OCI-LY7 (cell line): Measurements from ENCODE around the gene SLC35G3. TPM values are rescaled to one million over a fixed set of nuclear protein-coding genes. Genes with fewer than 3 reads are reported as not detected.

Experiments
- BruUV-seq: library from RNA; stranded (reverse); fragments of 400-500 nt; replicated peaks from 2 replicates; lab custom pipeline; 2021; lab: Mats Ljungman, UMichigan
- CTCF ChIA-PET: fragments of 300-600 bp; sonication (Branson Sonifier 250); formaldehyde crosslinking; loops from one replicate; lab custom pipeline; 2022; ENCODE audit warnings: antibody characterized with exemption; ENCODE audit not compliant: unreplicated experiment; lab: Charles Lee
- POLR2A ChIA-PET: fragments of 300-600 bp; sonication (Branson Sonifier 250); formaldehyde crosslinking; loops from one replicate; lab custom pipeline; 2022; ENCODE audit warnings: antibody characterized with exemption; lab: Charles Lee
- DNase-seq: peaks from one replicate; pipeline ENCODE4 v3.0.0-alpha.2; 2015; ENCODE audit warnings: low spot score
- H2AFZ ChIP-seq: fragments of 200-600 bp; sonication (generic), shearing (Covaris generic); 2 replicates; pipeline ENCODE4 v1.6.1; 2014; ENCODE audit warnings: mild to moderate bottlenecking, antibody characterized with exemption, low read length, moderate library complexity
- H3K27ac ChIP-seq: fragments of 200-600 bp; sonication (generic); 2 replicates; pipeline ENCODE4 v1.5.1; 2014; ENCODE audit warnings: mixed run types, low read depth, mild to moderate bottlenecking, moderate library complexity, low read length, inconsistent platforms; ENCODE audit not compliant: poor library complexity, severe bottlenecking
- H3K36me3 ChIP-seq: fragments of 200-600 bp; sonication (generic); 2 replicates; pipeline ENCODE4 v1.6.1; 2014; ENCODE audit warnings: mild to moderate bottlenecking, antibody characterized with exemption, low read length, moderate library complexity, mixed read lengths; ENCODE audit not compliant: insufficient read depth
- H3K4me1 ChIP-seq: fragments of 200-600 bp; sonication (generic); 2 replicates; pipeline ENCODE4 v1.5.1; 2014; ENCODE audit warnings: mild to moderate bottlenecking, low read length; ENCODE audit not compliant: insufficient read depth, poor library complexity, severe bottlenecking
- H3K4me2 ChIP-seq: fragments of 200-600 bp; sonication (generic); 2 replicates; pipeline ENCODE4 v1.6.1; 2014; ENCODE audit warnings: mild to moderate bottlenecking, low read length
- H3K4me3 ChIP-seq: fragments of 200-600 bp; sonication (generic); 2 replicates; pipeline ENCODE4 v1.5.1; 2014; ENCODE audit warnings: mild to moderate bottlenecking, low read depth, low read length; ENCODE audit not compliant: poor library complexity, severe bottlenecking
- H3K79me2 ChIP-seq: fragments of 200-600 bp; sonication (generic); 2 replicates; pipeline ENCODE4 v1.6.1; 2016; ENCODE audit warnings: low read depth, mild to moderate bottlenecking, low read length, moderate library complexity, mixed read lengths; ENCODE audit not compliant: insufficient read depth
- H3K9me2 ChIP-seq: fragments of 200-600 bp; sonication (generic); 2 replicates; pipeline ENCODE4 v1.6.1; 2016; ENCODE audit warnings: mild to moderate bottlenecking, low read length, mixed read lengths; ENCODE audit not compliant: insufficient read depth
- H3K9me3 ChIP-seq: fragments of 200-600 bp; sonication (generic); 2 replicates; pipeline ENCODE4 v1.6.1; 2014; ENCODE audit warnings: mild to moderate bottlenecking, mixed run types, low read length, mixed read lengths
- H4K20me1 ChIP-seq: fragments of 200-600 bp; sonication (generic); 2 replicates; pipeline ENCODE4 v1.6.1; 2014; ENCODE audit warnings: mild to moderate bottlenecking, antibody characterized with exemption, low read length, moderate library complexity, mixed read lengths; ENCODE audit not compliant: insufficient read depth
- CTCF ChIP-seq: fragments of 200-600 bp; sonication (generic); conservative IDR thresholded peaks from 2 replicates; pipeline ENCODE4 v1.5.1; 2014; ENCODE audit warnings: mild to moderate bottlenecking, antibody characterized with exemption, low read length, moderate library complexity, mixed read lengths
- EZH2phosphoT487 ChIP-seq: fragments of 200-600 bp; sonication (generic); IDR thresholded peaks from 2 replicates; pipeline ENCODE4 v1.6.1; 2018; ENCODE audit warnings: low read depth, borderline replicate concordance, mild to moderate bottlenecking, mixed run types, antibody characterized with exemption, low read length, moderate library complexity, mixed read lengths
- intact Hi-C: fragments of 100-400 bp; cut with micrococcal nuclease; formaldehyde crosslinking; loops from one replicate; pipeline ENCODE4 v1.10.0; 2022; ENCODE audit not compliant: unreplicated experiment
- total RNA-seq, 2 experiments: library from RNA; depleted of rRNA in 1 of 2; stranded (reverse); fragments of >200 nt in 1 of 2; shearing (Covaris generic) in 1 of 2; gene quantifications; 2 replicates each; pipeline ENCODE4 v1.2.3, GENCODE V29; 2014 to 2022

SLC35G3 gene
- total RNA-seq, 2 experiments from 2014 or later = not detected

GRCh38 chr17:35171834-35172233, 22.4 kb downstream of the SLC35G3 start:
- Histone ChIP-seq H3K4me2 (no peak overlapping the region), H3K9me3 (no peaks in the 10 kb centered on the region), H3K36me3 (no peaks in the 10 kb centered on the region), H3K27ac (no peak overlapping the region), H2AFZ (no peak overlapping the region), H3K79me2 (no peaks in the 10 kb centered on the region), H3K4me3 (no peak overlapping the region), H4K20me1 (no peaks in the 10 kb centered on the region), H3K4me1 (no peaks in the 10 kb centered on the region), H3K9me2 (no peaks in the 10 kb centered on the region)
- intact Hi-C loops = loop anchor here (10.0 kb wide), 1 partner anchor 363 kb away; the partner anchor contains the start of gene SLFN12L
- BruUV-seq = no TSS peak
- CTCF ChIA-PET = no interaction called here
- TF ChIP-seq CTCF = 0 out of 2 replicates have a peak, but pooled peaks have one; percentile 2
- no peak for TF ChIP-seq EZH2phosphoT487
- POLR2A ChIA-PET = no interaction called here
- no peak for DNase-seq

DNA sequence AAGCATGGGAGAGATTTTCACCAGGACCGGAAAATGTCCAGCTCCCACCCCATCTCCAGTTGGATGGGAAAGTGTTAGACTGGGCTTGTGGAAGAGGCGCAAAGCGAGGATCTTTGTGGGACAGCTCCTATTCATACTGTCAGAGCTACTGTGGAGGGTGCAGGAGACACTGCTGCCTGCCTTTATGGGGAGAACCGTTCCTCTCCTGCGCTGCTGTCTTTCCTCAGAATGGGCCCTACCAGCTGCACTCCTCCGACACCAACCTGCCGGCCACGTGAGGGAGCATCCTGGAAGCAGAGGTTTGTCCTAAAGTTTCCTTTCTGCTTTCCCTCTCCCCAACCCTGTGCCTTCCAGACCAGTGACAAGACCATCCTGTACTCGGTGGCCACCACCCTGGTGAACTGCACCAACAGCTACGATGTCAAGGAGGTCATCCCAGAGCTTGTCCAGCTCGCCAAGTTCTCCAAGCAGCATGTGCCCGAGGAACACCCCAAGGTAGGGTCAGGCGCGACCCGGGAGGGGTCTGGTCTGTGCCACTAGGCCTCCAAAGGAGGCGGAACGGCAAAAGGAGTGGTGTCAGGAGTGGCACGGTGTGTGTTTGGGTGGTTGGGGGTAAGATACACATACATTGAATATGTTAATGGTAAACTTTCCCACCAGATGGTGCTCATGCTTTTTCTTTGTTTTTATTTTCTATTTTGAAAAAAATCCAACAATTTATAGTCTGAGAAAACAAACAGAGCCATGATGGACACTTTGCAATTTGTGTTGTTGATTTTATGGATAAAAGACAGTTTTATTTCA, 23.0 kb downstream of the SLC35G3 start:
- no peak overlapping the region for H3K27ac ChIP-seq
- intact Hi-C loops = loop anchor here (10.0 kb wide), 1 partner anchor 364 kb away; the partner anchor contains the start of gene SLFN12L
- H3K9me2 ChIP-seq = no peaks in the 10 kb centered on the region
- peak; percentile 4 for DNase-seq
- no peaks in the 10 kb centered on the region for H4K20me1 ChIP-seq
- POLR2A ChIA-PET = interaction anchor here (0.9 kb wide), 1 partner anchor 28 kb away, joined by 3 read pairs; no protein-coding TSS in a partner anchor
- no peaks in the 10 kb centered on the region for H3K79me2 ChIP-seq
- CTCF ChIA-PET = no interaction called here
- H2AFZ ChIP-seq = no peak overlapping the region
- H3K4me2 ChIP-seq = no peak overlapping the region
- BruUV-seq = no TSS peak
- no peaks in the 10 kb centered on the region for H3K4me1 ChIP-seq
- H3K36me3 ChIP-seq = no peaks in the 10 kb centered on the region
- no peak overlapping the region for H3K4me3 ChIP-seq
- TF ChIP-seq CTCF (peak; percentile 44), EZH2phosphoT487 (no peak)
- H3K9me3 ChIP-seq = no peaks in the 10 kb centered on the region
